Esophagus muscularis mucosa (tissue), 3 donors: ENCODE results near the gene MAML3.

ENCODE experiments used
- POLR2A ChIP-seq: fragments of 450-650 bp; IDR thresholded peaks from one replicate; pipeline ENCODE4 v1.6.1; 2017; ENCODE audit warnings: antibody characterized with exemption, moderate library complexity, mild to moderate bottlenecking, low read depth
- POLR2AphosphoS5 ChIP-seq, 2 donors: sonication (generic); formaldehyde crosslinking; IDR thresholded peaks; one replicate each; pipeline ENCODE4 v1.6.1; 2017; ENCODE audit warnings: antibody characterized with exemption in 2 of 2
- TF ChIP-seq, protein P1 (sequence below), 3 experiments: fragments of 200-600 bp in 2 of 3; fragments of 450-650 bp in 1 of 3; sonication (generic) in 2 of 3; IDR thresholded peaks; one replicate each; pipeline ENCODE4 v1.5.1; 2017 to 2019; ENCODE audit warnings: antibody characterized with exemption in 3 of 3, mild to moderate bottlenecking in 2 of 3, moderate library complexity in 1 of 3

DNA sequence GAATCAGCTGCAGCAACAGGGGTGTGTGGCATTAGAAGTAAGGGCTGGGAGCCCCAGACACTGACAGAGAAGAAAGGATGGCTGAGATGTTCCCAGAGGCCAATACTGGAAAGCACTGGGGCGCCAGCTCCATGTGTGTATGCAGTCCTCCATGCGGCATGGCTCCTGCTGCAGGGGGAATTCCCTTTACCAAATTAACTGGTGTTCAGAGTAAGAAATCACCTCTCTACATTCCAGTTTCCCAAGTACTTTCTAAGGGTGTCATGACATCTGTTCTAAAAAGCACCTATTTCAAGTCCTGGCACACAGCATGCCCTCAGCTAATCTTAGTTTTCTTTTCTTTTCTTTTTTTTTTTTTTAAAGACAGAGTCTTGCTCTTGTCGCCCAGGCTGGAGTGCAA is 98.0 kb downstream of the MAML3 start:
- TF ChIP-seq POLR2A (no peak), POLR2AphosphoS5 (IDR thresholded peaks at IDR 0.05) (no peak)
- TF ChIP-seq, protein P1, sequence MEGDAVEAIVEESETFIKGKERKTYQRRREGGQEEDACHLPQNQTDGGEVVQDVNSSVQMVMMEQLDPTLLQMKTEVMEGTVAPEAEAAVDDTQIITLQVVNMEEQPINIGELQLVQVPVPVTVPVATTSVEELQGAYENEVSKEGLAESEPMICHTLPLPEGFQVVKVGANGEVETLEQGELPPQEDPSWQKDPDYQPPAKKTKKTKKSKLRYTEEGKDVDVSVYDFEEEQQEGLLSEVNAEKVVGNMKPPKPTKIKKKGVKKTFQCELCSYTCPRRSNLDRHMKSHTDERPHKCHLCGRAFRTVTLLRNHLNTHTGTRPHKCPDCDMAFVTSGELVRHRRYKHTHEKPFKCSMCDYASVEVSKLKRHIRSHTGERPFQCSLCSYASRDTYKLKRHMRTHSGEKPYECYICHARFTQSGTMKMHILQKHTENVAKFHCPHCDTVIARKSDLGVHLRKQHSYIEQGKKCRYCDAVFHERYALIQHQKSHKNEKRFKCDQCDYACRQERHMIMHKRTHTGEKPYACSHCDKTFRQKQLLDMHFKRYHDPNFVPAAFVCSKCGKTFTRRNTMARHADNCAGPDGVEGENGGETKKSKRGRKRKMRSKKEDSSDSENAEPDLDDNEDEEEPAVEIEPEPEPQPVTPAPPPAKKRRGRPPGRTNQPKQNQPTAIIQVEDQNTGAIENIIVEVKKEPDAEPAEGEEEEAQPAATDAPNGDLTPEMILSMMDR (IDR thresholded peaks at IDR 0.05), result no peak
